ENCODE measurements around the gene CYP2J2. TPM values are rescaled to one million over a fixed set of nuclear protein-coding genes. Genes with fewer than 3 reads are reported as not detected.
"Not testable (repeated sequence)": the region's sequence is repeated elsewhere in the genome, so short reads cannot be mapped to it uniquely, and the experiment has no call there.

CYP2J2 gene
- total RNA-seq, 1 donor from 2014 or later, result 0.13 TPM

DNA sequence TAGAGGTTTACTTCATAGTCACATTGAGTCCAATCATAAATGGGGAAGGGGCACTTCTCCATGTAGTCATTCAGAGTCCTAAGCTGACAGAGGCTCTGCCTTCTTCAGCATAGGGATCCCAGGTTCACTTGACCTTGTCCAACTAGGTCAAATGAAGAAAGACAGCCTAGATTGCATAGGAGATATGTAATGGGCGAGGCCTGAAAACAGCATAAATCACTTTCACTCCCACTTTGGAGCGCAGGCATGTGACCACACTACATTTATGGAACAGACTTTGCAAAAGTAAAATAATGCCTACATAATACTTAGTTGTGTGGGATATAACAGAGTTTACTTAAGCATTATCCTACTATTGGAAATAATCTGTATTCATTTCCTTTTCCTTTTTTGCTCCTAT is 60.1 kb downstream of the CYP2J2 start:
- Mint-ChIP-seq H3K36me3 (ENCODE audit: unreplicated experiment) (no peaks in the 10 kb centered on the region), H3K9me3 (ENCODE audit: unreplicated experiment) (no peaks in the 10 kb centered on the region), H3K4me3 (ENCODE audit: unreplicated experiment) (no peak overlapping the region), H3K4me1 (ENCODE audit: unreplicated experiment) (peaks cover 6% of the 10 kb centered on the region), H3K27me3 (ENCODE audit: unreplicated experiment) (peaks cover 34% of the 10 kb centered on the region), H3K27ac (ENCODE audit: unreplicated experiment) (no peak overlapping the region)
- TF ChIP-seq, protein P1, sequence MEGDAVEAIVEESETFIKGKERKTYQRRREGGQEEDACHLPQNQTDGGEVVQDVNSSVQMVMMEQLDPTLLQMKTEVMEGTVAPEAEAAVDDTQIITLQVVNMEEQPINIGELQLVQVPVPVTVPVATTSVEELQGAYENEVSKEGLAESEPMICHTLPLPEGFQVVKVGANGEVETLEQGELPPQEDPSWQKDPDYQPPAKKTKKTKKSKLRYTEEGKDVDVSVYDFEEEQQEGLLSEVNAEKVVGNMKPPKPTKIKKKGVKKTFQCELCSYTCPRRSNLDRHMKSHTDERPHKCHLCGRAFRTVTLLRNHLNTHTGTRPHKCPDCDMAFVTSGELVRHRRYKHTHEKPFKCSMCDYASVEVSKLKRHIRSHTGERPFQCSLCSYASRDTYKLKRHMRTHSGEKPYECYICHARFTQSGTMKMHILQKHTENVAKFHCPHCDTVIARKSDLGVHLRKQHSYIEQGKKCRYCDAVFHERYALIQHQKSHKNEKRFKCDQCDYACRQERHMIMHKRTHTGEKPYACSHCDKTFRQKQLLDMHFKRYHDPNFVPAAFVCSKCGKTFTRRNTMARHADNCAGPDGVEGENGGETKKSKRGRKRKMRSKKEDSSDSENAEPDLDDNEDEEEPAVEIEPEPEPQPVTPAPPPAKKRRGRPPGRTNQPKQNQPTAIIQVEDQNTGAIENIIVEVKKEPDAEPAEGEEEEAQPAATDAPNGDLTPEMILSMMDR (IDR thresholded peaks at IDR 0.05), result no peak
- no peak for DNase-seq (ENCODE audit: extremely low spot score, unreplicated experiment)

DNA sequence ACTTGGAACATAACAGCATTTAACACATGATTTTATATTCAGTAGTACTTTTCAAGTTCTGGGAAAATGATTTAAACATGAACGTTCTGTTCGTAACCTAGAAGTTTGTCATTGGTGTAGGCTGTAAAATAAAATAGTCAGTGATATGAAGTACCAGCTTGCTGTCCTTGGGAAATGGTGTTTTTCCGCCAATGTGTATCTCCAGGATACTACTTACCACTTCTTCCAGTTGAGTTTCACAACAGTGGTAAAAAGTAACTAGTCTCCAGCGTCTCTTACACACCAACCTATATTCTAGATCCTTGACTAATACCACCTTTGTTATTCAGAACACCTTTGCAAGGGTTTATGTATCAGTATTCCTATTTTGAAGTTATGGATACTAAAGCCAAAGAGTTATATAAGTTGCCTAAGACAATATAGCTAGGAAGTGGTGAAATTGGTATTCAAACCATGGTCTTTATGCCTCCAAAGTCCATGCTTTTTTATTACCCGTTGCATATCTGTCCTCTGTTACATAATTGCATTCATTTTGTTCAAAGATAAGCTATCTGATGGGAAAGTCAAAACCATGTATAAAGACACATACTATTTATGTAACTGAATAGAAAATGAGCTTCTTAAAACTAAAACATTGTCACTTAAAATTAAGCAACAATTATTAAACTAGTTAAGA is 68.8 kb downstream of the CYP2J2 start:
- Mint-ChIP-seq H3K4me1 (ENCODE audit: unreplicated experiment) (no peaks in the 10 kb centered on the region), H3K27me3 (ENCODE audit: unreplicated experiment) (peaks cover 42% of the 10 kb centered on the region), H3K36me3 (ENCODE audit: unreplicated experiment) (no peaks in the 10 kb centered on the region), H3K9me3 (ENCODE audit: unreplicated experiment) (peaks cover 6% of the 10 kb centered on the region), H3K27ac (ENCODE audit: unreplicated experiment) (no peak overlapping the region), H3K4me3 (ENCODE audit: unreplicated experiment) (no peak overlapping the region)
- no peak for DNase-seq (ENCODE audit: extremely low spot score, unreplicated experiment)
- TF ChIP-seq, protein P1 (IDR thresholded peaks at IDR 0.05), result no peak

GRCh38 chr1:59856725-59857338 is 69.7 kb downstream of the CYP2J2 start:
- no peak overlapping the region for H3K4me3 Mint-ChIP-seq (ENCODE audit: unreplicated experiment)
- H3K36me3 Mint-ChIP-seq (ENCODE audit: unreplicated experiment), result no peaks in the 10 kb centered on the region
- TF ChIP-seq, protein P1 (IDR thresholded peaks at IDR 0.05), result no peak
- peaks cover 44% of the 10 kb centered on the region for H3K27me3 Mint-ChIP-seq (ENCODE audit: unreplicated experiment)
- H3K27ac Mint-ChIP-seq (ENCODE audit: unreplicated experiment), result no peak overlapping the region
- peaks cover 6% of the 10 kb centered on the region for H3K9me3 Mint-ChIP-seq (ENCODE audit: unreplicated experiment)
- no peak for DNase-seq (ENCODE audit: extremely low spot score, unreplicated experiment)
- H3K4me1 Mint-ChIP-seq (ENCODE audit: unreplicated experiment), result no peaks in the 10 kb centered on the region

- H3K9me3 Mint-ChIP-seq (ENCODE audit: unreplicated experiment); H3K27ac Mint-ChIP-seq (ENCODE audit: unreplicated experiment); DNase-seq (ENCODE audit: extremely low spot score, unreplicated experiment); H3K36me3 Mint-ChIP-seq (ENCODE audit: unreplicated experiment); H3K4me1 Mint-ChIP-seq (ENCODE audit: unreplicated experiment); H3K4me3 Mint-ChIP-seq (ENCODE audit: unreplicated experiment): not testable (repeated sequence)
- peaks cover 50% of the 10 kb centered on the region for H3K27me3 Mint-ChIP-seq (ENCODE audit: unreplicated experiment)
These were observed 71.3 kb downstream of the CYP2J2 start for GRCh38 chr1:59855297-59855696.

DNA sequence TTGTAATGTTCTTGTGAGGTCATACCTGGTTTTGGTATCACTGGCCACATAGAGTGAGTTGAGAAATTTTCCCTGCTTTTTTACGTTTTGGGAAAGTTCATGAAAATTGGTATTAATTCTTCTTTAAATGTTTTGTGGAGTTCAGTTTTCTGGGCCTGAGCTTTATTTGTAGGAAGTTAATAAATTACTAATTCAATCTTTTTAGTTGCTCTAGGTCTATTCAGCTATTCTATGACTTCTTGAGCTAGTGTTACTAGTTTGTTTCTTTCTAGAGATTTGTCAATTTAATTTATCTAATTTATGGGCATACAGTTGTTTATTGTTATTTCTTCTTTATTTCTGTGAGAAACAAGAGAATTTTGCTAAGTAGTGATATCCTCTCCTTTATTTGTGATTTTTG is 74.5 kb downstream of the CYP2J2 start:
- Mint-ChIP-seq H3K36me3 (ENCODE audit: unreplicated experiment) (no peaks in the 10 kb centered on the region), H3K27ac (ENCODE audit: unreplicated experiment) (no peak overlapping the region), H3K27me3 (ENCODE audit: unreplicated experiment) (peaks cover 63% of the 10 kb centered on the region), H3K4me1 (ENCODE audit: unreplicated experiment) (no peaks in the 10 kb centered on the region), H3K9me3 (ENCODE audit: unreplicated experiment) (peaks cover 13% of the 10 kb centered on the region), H3K4me3 (ENCODE audit: unreplicated experiment) (no peak overlapping the region)
- TF ChIP-seq, protein P1 (IDR thresholded peaks at IDR 0.05), result no peak
- DNase-seq (ENCODE audit: extremely low spot score, unreplicated experiment), result no peak

Data from osteocyte (in vitro differentiated cells).